Measurements from ENCODE around the gene CCDC117.

Gene CCDC117

GRCh38 chr22:28831140-28832072 is 58.9 kb downstream of the CCDC117 start:
- no peak for DNase-seq

- DNase-seq: no peak
Observed at GRCh38 chr22:28832731-28833130, 60.2 kb downstream of the CCDC117 start.

- DNase-seq: no peak
Observed at GRCh38 chr22:28833276-28833923, 60.9 kb downstream of the CCDC117 start.

GRCh38 chr22:28835630-28836189 is 63.2 kb downstream of the CCDC117 start:
- no peak for DNase-seq

GRCh38 chr22:28837640-28838039 is 65.1 kb downstream of the CCDC117 start:
- peak; percentile 55 for DNase-seq

Data from NCI-H1436 (cell line).